OCI-LY7 (cell line): ENCODE results near the gene XAB2. TPM values are rescaled to one million over a fixed set of nuclear protein-coding genes. Genes with fewer than 3 reads are reported as not detected.

ENCODE experiments used
- BruUV-seq: library from RNA; stranded (reverse); fragments of 400-500 nt; replicated peaks from 2 replicates; lab custom pipeline; 2021; lab: Mats Ljungman, UMichigan
- CTCF ChIA-PET: fragments of 300-600 bp; sonication (Branson Sonifier 250); formaldehyde crosslinking; loops from one replicate; lab custom pipeline; 2022; ENCODE audit warnings: antibody characterized with exemption; ENCODE audit not compliant: unreplicated experiment; lab: Charles Lee
- POLR2A ChIA-PET: fragments of 300-600 bp; sonication (Branson Sonifier 250); formaldehyde crosslinking; loops from one replicate; lab custom pipeline; 2022; ENCODE audit warnings: antibody characterized with exemption; lab: Charles Lee
- DNase-seq: peaks from one replicate; pipeline ENCODE4 v3.0.0-alpha.2; 2015; ENCODE audit warnings: low spot score
- H2AFZ ChIP-seq: fragments of 200-600 bp; sonication (generic), shearing (Covaris generic); 2 replicates; pipeline ENCODE4 v1.6.1; 2014; ENCODE audit warnings: mild to moderate bottlenecking, antibody characterized with exemption, low read length, moderate library complexity
- H3K27ac ChIP-seq: fragments of 200-600 bp; sonication (generic); 2 replicates; pipeline ENCODE4 v1.5.1; 2014; ENCODE audit warnings: mixed run types, low read depth, mild to moderate bottlenecking, moderate library complexity, low read length, inconsistent platforms; ENCODE audit not compliant: poor library complexity, severe bottlenecking
- H3K36me3 ChIP-seq: fragments of 200-600 bp; sonication (generic); 2 replicates; pipeline ENCODE4 v1.6.1; 2014; ENCODE audit warnings: mild to moderate bottlenecking, antibody characterized with exemption, low read length, moderate library complexity, mixed read lengths; ENCODE audit not compliant: insufficient read depth
- H3K4me1 ChIP-seq: fragments of 200-600 bp; sonication (generic); 2 replicates; pipeline ENCODE4 v1.5.1; 2014; ENCODE audit warnings: mild to moderate bottlenecking, low read length; ENCODE audit not compliant: insufficient read depth, poor library complexity, severe bottlenecking
- H3K4me2 ChIP-seq: fragments of 200-600 bp; sonication (generic); 2 replicates; pipeline ENCODE4 v1.6.1; 2014; ENCODE audit warnings: mild to moderate bottlenecking, low read length
- H3K4me3 ChIP-seq: fragments of 200-600 bp; sonication (generic); 2 replicates; pipeline ENCODE4 v1.5.1; 2014; ENCODE audit warnings: mild to moderate bottlenecking, low read depth, low read length; ENCODE audit not compliant: poor library complexity, severe bottlenecking
- H3K79me2 ChIP-seq: fragments of 200-600 bp; sonication (generic); 2 replicates; pipeline ENCODE4 v1.6.1; 2016; ENCODE audit warnings: low read depth, mild to moderate bottlenecking, low read length, moderate library complexity, mixed read lengths; ENCODE audit not compliant: insufficient read depth
- H3K9me2 ChIP-seq: fragments of 200-600 bp; sonication (generic); 2 replicates; pipeline ENCODE4 v1.6.1; 2016; ENCODE audit warnings: mild to moderate bottlenecking, low read length, mixed read lengths; ENCODE audit not compliant: insufficient read depth
- H3K9me3 ChIP-seq: fragments of 200-600 bp; sonication (generic); 2 replicates; pipeline ENCODE4 v1.6.1; 2014; ENCODE audit warnings: mild to moderate bottlenecking, mixed run types, low read length, mixed read lengths
- H4K20me1 ChIP-seq: fragments of 200-600 bp; sonication (generic); 2 replicates; pipeline ENCODE4 v1.6.1; 2014; ENCODE audit warnings: mild to moderate bottlenecking, antibody characterized with exemption, low read length, moderate library complexity, mixed read lengths; ENCODE audit not compliant: insufficient read depth
- EZH2phosphoT487 ChIP-seq: fragments of 200-600 bp; sonication (generic); IDR thresholded peaks from 2 replicates; pipeline ENCODE4 v1.6.1; 2018; ENCODE audit warnings: low read depth, borderline replicate concordance, mild to moderate bottlenecking, mixed run types, antibody characterized with exemption, low read length, moderate library complexity, mixed read lengths
- intact Hi-C: fragments of 100-400 bp; cut with micrococcal nuclease; formaldehyde crosslinking; loops from one replicate; pipeline ENCODE4 v1.10.0; 2022; ENCODE audit not compliant: unreplicated experiment
- total RNA-seq, 2 experiments: library from RNA; depleted of rRNA in 1 of 2; stranded (reverse); fragments of >200 nt in 1 of 2; shearing (Covaris generic) in 1 of 2; gene quantifications; 2 replicates each; pipeline ENCODE4 v1.2.3, GENCODE V29; 2014 to 2022
- TF ChIP-seq, protein P1 (sequence below): fragments of 200-600 bp; sonication (generic); conservative IDR thresholded peaks from 2 replicates; pipeline ENCODE4 v1.5.1; 2014; ENCODE audit warnings: mild to moderate bottlenecking, antibody characterized with exemption, low read length, moderate library complexity, mixed read lengths

The XAB2 gene
- total RNA-seq, 2 experiments from 2014 or later = 36.6 to 39.9 TPM

DNA sequence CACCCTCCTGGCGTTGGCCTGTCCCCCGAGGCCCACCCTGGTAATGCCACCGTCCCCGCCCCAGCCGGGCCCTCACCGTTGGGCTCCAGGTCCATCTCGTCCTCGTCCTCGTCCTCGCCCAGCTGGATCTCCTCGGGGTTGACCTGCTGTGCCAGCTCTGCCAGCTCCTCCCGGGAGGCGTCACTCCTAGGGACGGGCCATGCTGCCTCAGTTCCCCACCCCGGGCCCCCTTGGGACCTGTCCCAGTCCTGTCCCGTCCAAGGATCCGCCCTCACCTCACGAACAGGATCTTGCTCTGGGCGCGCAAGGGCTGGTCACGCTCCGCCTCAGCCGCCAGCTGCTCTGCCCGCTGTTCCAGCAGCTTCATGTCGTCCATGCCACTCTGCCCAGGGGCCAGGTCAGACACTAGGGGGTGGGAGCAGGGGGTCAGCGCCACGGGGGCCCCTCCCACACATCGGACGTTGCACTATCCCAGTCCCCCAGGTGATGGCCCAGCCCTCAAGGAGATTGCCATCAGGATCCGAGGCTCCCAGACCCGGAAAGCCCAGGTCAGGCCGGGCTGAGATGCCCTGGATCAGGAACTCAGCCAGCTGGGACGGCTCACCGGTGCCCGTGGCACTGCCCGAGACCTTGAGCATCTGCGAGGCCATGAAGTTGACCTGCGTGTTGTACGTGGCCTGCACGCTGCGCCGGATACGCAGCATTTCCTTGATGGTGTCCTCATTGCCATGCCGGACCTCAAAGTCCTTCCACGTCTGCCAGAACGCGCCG is 9.5 kb downstream of the XAB2 start:
- Histone ChIP-seq H2AFZ (no peak overlapping the region), H3K9me2 (no peaks in the 10 kb centered on the region), H4K20me1 (no peaks in the 10 kb centered on the region), H3K4me2 (no peak overlapping the region), H3K79me2 (no peaks in the 10 kb centered on the region), H3K9me3 (no peaks in the 10 kb centered on the region), H3K27ac (no peak overlapping the region), H3K4me3 (no peak overlapping the region), H3K36me3 (peaks cover 32% of the 10 kb centered on the region), H3K4me1 (no peaks in the 10 kb centered on the region)
- intact Hi-C loops = no loop called here
- POLR2A ChIA-PET = no interaction called here
- no peak for DNase-seq
- no TSS peak for BruUV-seq
- TF ChIP-seq, protein P1, sequence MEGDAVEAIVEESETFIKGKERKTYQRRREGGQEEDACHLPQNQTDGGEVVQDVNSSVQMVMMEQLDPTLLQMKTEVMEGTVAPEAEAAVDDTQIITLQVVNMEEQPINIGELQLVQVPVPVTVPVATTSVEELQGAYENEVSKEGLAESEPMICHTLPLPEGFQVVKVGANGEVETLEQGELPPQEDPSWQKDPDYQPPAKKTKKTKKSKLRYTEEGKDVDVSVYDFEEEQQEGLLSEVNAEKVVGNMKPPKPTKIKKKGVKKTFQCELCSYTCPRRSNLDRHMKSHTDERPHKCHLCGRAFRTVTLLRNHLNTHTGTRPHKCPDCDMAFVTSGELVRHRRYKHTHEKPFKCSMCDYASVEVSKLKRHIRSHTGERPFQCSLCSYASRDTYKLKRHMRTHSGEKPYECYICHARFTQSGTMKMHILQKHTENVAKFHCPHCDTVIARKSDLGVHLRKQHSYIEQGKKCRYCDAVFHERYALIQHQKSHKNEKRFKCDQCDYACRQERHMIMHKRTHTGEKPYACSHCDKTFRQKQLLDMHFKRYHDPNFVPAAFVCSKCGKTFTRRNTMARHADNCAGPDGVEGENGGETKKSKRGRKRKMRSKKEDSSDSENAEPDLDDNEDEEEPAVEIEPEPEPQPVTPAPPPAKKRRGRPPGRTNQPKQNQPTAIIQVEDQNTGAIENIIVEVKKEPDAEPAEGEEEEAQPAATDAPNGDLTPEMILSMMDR = no peak
- no peak for TF ChIP-seq EZH2phosphoT487
- CTCF ChIA-PET = no interaction called here

DNA sequence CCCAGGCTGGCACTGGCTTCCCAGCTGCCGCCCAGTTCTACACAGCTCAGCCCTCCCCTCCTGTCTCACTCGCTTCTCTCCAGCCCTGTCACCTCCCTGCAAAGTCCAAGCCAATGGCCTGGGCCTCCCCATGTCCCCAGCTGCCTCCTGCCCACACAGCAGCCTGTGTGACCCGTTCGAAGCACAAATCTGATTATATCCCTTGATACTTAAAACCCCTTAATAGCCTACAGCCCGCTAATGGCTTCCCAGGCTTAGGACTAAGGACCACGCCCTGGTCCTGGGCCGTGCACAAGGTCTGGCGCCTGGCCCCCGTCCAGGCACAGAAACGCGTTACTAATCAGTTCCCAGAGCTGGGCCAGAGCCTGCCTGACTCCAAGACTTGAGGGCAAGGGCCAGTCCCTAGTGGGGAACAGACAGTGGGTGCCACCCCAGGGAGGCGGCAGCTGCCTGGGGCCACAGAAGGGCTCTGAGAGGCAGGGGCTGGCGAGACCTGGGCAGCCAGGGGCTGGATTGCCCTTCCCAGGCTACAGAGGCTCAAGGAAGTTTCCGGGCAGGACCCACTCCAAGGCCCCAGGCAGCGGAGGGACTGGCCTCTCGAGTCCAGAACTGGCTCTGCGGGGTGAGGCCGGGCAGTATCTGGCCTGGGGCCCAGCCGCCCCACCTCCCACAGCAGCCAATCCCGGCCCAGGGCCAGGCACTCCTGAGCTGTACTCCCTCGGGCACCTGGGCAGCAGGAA is 10.4 kb downstream of the XAB2 start:
- H3K9me3 ChIP-seq = no peaks in the 10 kb centered on the region
- H3K36me3 ChIP-seq = peaks cover 32% of the 10 kb centered on the region
- no peak overlapping the region for H3K4me2 ChIP-seq
- DNase-seq = no peak
- intact Hi-C loops = no loop called here
- no peak overlapping the region for H3K27ac ChIP-seq
- BruUV-seq = no TSS peak
- TF ChIP-seq, protein P1 = no peak
- TF ChIP-seq EZH2phosphoT487 = no peak
- ChIA-PET CTCF (no interaction called here), POLR2A (no interaction called here)
- no peak overlapping the region for H2AFZ ChIP-seq
- H3K9me2 ChIP-seq = no peaks in the 10 kb centered on the region
- no peak overlapping the region for H3K4me3 ChIP-seq
- no peaks in the 10 kb centered on the region for H3K79me2 ChIP-seq
- no peaks in the 10 kb centered on the region for H4K20me1 ChIP-seq
- no peaks in the 10 kb centered on the region for H3K4me1 ChIP-seq
